ENCODE results near the gene TECTA. TPM values are rescaled to one million over a fixed set of nuclear protein-coding genes. Genes with fewer than 3 reads are reported as not detected.

The TECTA gene
- total RNA-seq, 1 donor from 2014 or later = 2.3 TPM

DNA sequence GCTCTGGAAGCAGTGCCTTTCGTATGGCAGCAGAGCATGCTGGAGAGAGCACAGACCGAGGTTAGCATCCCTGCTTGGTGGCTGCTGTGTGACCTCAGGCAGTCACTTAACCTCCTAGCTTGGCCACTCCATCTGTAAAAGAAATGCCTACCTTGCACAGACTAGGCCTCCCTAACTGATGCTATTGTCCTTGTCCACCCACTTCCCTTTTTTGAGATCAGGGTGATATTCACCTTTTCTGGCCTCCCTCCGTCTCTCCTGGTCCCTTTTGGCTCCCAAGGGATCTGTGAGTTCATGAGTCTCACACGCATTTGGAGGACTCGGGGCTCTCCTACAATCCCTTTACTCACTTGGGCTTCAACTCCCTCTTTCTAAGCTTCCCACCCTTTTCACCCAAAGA lies 37.2 kb downstream of the TECTA start:
- Mint-ChIP-seq H3K4me3 (no peak overlapping the region), H3K27ac (no peak overlapping the region), H3K4me1 (ENCODE audit: unreplicated experiment) (no peaks in the 10 kb centered on the region), H3K27me3 (no peaks in the 10 kb centered on the region), H3K9me3 (no peaks in the 10 kb centered on the region), H3K36me3 (no peaks in the 10 kb centered on the region)
- no peak for DNase-seq (ENCODE audit: extremely low spot score, unreplicated experiment)
- TF ChIP-seq, protein P1, sequence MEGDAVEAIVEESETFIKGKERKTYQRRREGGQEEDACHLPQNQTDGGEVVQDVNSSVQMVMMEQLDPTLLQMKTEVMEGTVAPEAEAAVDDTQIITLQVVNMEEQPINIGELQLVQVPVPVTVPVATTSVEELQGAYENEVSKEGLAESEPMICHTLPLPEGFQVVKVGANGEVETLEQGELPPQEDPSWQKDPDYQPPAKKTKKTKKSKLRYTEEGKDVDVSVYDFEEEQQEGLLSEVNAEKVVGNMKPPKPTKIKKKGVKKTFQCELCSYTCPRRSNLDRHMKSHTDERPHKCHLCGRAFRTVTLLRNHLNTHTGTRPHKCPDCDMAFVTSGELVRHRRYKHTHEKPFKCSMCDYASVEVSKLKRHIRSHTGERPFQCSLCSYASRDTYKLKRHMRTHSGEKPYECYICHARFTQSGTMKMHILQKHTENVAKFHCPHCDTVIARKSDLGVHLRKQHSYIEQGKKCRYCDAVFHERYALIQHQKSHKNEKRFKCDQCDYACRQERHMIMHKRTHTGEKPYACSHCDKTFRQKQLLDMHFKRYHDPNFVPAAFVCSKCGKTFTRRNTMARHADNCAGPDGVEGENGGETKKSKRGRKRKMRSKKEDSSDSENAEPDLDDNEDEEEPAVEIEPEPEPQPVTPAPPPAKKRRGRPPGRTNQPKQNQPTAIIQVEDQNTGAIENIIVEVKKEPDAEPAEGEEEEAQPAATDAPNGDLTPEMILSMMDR (conservative IDR thresholded peaks at IDR 0.05) = no peak

DNA sequence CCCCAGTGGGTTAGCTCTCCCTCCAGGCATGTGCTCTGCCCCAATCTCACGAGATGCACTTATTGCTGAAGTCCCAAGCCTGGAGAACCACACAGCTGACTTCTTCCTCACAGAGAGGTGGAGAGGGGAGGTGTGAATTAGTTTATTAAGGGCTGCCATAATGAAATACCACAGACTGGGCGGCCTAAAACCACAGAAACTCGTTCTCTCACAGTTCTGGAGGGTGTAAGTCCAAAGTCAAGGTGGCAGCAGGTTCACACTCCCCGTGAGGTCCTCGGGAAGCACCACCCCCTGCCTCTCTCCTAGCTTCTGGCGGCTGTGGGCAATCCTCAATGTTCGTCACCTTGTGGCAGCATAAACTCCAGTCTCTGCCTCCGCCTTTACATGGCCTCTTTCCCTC lies 39.3 kb downstream of the TECTA start:
- TF ChIP-seq, protein P1 (conservative IDR thresholded peaks at IDR 0.05) = no peak
- Mint-ChIP-seq H3K36me3 (peaks cover 3% of the 10 kb centered on the region), H3K4me1 (ENCODE audit: unreplicated experiment) (peaks cover 9% of the 10 kb centered on the region), H3K4me3 (no peak overlapping the region), H3K27me3 (no peaks in the 10 kb centered on the region), H3K9me3 (no peaks in the 10 kb centered on the region), H3K27ac (no peak overlapping the region)
- DNase-seq (ENCODE audit: extremely low spot score, unreplicated experiment) = no peak

DNA sequence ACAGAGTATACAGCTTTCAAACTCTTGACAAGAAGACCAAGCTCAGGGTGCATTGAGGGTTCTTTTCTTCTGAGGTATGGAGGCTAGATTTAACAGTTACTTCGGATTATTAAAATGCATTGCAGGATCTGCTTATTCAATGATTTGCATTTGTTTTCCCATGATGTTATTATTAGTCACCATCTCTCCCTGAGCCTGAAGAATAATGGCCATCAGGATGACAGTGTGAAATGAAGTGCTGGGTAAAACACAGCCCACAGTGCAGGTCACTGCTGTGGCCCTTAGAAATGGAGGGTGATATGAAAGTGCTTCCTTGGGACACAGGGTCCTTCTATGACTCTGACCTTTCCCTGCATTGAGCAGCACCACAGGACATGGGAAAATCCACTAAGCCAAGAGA lies 40.0 kb downstream of the TECTA start:
- no peaks in the 10 kb centered on the region for H3K9me3 Mint-ChIP-seq
- no peak overlapping the region for H3K4me3 Mint-ChIP-seq
- peaks cover 9% of the 10 kb centered on the region for H3K4me1 Mint-ChIP-seq (ENCODE audit: unreplicated experiment)
- H3K27ac Mint-ChIP-seq = no peak overlapping the region
- peaks cover 3% of the 10 kb centered on the region for H3K36me3 Mint-ChIP-seq
- DNase-seq (ENCODE audit: extremely low spot score, unreplicated experiment) = no peak
- TF ChIP-seq, protein P1 (conservative IDR thresholded peaks at IDR 0.05) = no peak
- no peaks in the 10 kb centered on the region for H3K27me3 Mint-ChIP-seq

DNA sequence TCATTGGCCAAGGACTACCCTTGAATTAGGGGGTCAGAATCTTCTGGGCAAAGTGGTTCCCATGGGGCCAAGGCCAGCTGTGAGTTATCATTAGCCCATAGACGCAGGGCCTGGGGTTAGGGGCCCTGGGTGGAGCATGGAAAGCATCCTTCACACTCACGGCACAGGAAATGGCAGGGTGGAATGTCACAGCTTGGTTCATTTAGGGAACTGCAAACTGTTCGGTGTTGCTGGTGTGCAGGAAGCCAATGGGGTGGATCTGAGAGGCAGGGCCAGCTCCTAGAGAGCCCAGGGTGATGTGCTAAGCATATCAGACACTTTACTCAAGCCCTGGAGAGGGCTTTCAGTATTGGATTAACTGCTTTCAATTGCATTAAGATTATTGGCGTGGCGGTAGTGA lies 42.9 kb downstream of the TECTA start:
- TF ChIP-seq, protein P1 (conservative IDR thresholded peaks at IDR 0.05) = no peak
- Mint-ChIP-seq H3K9me3 (no peaks in the 10 kb centered on the region), H3K27ac (no peak overlapping the region), H3K4me1 (ENCODE audit: unreplicated experiment) (peaks cover 9% of the 10 kb centered on the region), H3K4me3 (no peak overlapping the region), H3K36me3 (peaks cover 3% of the 10 kb centered on the region), H3K27me3 (no peaks in the 10 kb centered on the region)
- no peak for DNase-seq (ENCODE audit: extremely low spot score, unreplicated experiment)

DNA sequence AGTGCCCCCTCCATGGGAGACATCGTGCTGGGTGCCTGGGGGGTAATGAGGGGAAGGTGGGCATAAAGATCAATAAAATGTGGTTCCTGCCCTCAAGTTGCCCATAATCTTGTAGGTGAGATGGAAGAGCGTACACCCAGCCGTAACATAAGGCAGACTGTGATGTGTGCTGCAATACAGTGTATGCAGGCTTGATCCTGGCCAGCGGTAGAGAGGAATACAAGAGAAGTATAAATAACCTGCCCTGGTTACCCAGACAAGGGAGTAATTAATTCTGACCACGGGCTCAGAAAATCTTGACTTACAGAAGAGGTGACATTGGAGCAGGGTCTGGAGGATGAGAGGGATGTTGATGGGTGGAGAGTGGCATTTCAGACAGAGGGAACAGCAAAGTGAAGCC lies 43.7 kb downstream of the TECTA start:
- Mint-ChIP-seq H3K4me3 (no peak overlapping the region), H3K9me3 (no peaks in the 10 kb centered on the region), H3K27me3 (no peaks in the 10 kb centered on the region), H3K4me1 (ENCODE audit: unreplicated experiment) (peaks cover 9% of the 10 kb centered on the region), H3K36me3 (peaks cover 3% of the 10 kb centered on the region), H3K27ac (no peak overlapping the region)
- TF ChIP-seq, protein P1 (conservative IDR thresholded peaks at IDR 0.05) = no peak
- DNase-seq (ENCODE audit: extremely low spot score, unreplicated experiment) = no peak

DNA sequence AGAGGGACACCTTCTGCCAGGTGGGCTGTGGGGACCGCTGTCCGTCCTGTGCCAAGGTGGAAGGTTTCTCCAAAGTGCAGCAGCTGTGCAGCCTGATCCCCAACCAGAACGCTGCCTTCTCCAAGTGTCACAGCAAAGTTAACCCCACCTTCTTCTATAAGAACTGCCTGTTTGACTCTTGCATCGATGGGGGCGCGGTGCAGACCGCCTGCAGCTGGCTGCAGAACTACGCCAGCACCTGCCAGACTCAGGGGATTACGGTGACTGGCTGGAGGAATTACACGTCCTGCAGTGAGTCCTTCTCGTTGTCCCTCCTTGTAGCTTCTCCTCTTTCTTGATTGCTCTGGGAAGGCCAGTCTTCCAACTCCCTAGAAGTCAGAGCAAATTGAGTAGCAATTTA lies 44.8 kb downstream of the TECTA start:
- H3K27ac Mint-ChIP-seq = no peak overlapping the region
- H3K27me3 Mint-ChIP-seq = no peaks in the 10 kb centered on the region
- no peak overlapping the region for H3K4me3 Mint-ChIP-seq
- TF ChIP-seq, protein P1 (conservative IDR thresholded peaks at IDR 0.05) = no peak
- peaks cover 3% of the 10 kb centered on the region for H3K36me3 Mint-ChIP-seq
- H3K9me3 Mint-ChIP-seq = no peaks in the 10 kb centered on the region
- H3K4me1 Mint-ChIP-seq (ENCODE audit: unreplicated experiment) = peaks cover 9% of the 10 kb centered on the region
- DNase-seq (ENCODE audit: extremely low spot score, unreplicated experiment) = no peak

Measured in type B pancreatic cell (in vitro differentiated cells).